ENCODE data around the gene FGF6. TPM values are rescaled to one million over a fixed set of nuclear protein-coding genes. Genes with fewer than 3 reads are reported as not detected.
A peak's percentile ranks its signal among the peaks of the same experiment; 100 is the strongest.

FGF6 gene
- total and polyA plus RNA-seq, 2 experiments from 2014 or later = not detected

DNA sequence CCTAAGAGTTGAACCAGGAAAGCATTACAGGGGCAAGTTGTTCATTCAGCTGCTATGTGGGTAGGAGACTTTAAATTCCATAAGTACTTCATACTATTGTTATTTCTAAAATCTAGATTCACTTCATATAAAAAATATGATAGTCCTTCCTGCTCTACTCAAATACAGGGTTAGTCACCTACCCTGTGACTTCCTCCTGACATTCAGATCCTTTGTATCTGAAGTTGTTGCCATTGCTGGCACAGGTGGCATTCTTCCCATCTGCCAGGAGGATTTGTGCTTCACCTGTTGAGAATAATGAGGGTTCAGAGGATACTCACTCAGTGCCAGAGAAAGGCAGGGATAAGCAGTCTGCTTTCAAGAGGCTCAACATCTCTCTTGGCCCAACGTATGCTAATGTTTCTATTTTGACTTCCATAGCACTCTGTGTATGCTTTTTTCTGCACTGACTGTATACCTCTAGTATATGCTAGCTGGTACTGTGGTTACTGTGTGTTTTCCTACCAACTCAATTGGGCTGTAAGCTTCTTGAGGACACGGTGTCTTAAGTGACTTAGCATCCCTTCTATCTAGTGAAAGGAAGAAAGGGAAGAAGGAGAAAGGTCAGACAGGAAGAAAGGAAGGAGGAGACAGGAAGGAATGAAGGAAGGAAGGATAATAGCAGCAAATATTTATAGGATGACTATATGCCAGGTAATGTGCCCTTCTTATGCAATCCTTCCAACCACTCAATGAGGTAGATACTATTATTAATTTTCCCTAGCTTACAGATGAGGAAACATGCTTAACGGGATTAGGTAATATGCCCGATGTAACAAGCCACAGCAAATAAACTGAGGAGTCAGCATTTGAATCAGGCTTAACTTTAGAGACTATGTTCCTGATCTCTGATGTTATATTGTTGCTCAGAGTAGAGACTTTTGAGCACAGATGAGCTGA is 38.5 kb upstream of the FGF6 start:
- Histone ChIP-seq H3K4me1 (ENCODE audit: low read depth) (no peaks in the 10 kb centered on the region), H3K9me3 (ENCODE audit: low read depth) (no peaks in the 10 kb centered on the region), H3K27ac (no peak overlapping the region), H3K4me3 (no peak overlapping the region), H3K27me3 (no peaks in the 10 kb centered on the region), H3K36me3 (peaks cover under 1% of the 10 kb centered on the region)
- TF ChIP-seq, protein P1, sequence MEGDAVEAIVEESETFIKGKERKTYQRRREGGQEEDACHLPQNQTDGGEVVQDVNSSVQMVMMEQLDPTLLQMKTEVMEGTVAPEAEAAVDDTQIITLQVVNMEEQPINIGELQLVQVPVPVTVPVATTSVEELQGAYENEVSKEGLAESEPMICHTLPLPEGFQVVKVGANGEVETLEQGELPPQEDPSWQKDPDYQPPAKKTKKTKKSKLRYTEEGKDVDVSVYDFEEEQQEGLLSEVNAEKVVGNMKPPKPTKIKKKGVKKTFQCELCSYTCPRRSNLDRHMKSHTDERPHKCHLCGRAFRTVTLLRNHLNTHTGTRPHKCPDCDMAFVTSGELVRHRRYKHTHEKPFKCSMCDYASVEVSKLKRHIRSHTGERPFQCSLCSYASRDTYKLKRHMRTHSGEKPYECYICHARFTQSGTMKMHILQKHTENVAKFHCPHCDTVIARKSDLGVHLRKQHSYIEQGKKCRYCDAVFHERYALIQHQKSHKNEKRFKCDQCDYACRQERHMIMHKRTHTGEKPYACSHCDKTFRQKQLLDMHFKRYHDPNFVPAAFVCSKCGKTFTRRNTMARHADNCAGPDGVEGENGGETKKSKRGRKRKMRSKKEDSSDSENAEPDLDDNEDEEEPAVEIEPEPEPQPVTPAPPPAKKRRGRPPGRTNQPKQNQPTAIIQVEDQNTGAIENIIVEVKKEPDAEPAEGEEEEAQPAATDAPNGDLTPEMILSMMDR (IDR thresholded peaks at IDR 0.05; ENCODE audit: low read depth, low read length) = no peak
- no peak for DNase-seq (ENCODE audit: low read depth in 1 of 2, low spot score in 1 of 2)

DNA sequence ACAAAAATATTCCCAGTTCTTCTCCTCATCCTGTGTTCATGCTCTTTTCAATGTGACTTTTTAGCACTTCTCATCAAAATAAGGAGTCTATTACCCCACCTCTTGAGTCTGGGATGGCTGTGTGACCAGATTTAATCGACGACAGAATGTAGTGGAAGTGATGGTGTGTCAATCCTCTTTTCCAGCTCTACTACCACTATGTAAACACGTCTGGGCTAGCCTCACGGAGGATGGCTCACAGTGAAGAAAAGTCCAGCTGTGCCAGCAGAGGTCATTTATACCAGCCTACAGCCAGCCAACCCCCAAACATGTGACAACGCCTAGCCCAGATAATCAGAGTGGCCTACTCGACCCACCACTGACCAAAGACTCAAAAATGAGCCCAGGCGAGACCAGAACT is 37.3 kb upstream of the FGF6 start:
- Histone ChIP-seq H3K4me3 (no peak overlapping the region), H3K27me3 (no peaks in the 10 kb centered on the region), H3K4me1 (ENCODE audit: low read depth) (no peaks in the 10 kb centered on the region), H3K27ac (no peak overlapping the region), H3K9me3 (ENCODE audit: low read depth) (no peaks in the 10 kb centered on the region), H3K36me3 (no peaks in the 10 kb centered on the region)
- no peak for DNase-seq (ENCODE audit: low read depth in 1 of 2, low spot score in 1 of 2)
- TF ChIP-seq, protein P1 (IDR thresholded peaks at IDR 0.05; ENCODE audit: low read depth, low read length) = no peak

DNA sequence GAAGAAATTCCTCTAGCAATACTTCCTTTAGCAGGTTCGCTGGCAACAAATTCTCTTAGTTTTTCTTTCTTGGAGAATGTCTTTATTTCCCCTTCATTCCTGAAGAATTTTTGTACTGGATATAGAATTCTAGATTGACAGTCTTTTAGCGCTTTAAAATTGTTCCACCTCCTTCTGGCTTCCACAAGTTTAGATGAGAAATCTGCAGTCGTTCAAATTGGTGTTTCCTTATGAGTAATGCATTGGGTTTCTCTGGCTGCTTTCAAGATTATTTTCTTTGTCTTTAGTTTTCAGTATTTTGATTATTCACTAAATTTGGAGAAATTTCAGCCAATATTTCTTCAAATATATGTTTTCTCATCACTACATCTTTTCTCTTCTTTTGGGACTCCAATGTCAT is 33.3 kb upstream of the FGF6 start:
- Histone ChIP-seq H3K4me3 (no peak overlapping the region), H3K27me3 (no peaks in the 10 kb centered on the region), H3K9me3 (ENCODE audit: low read depth) (no peaks in the 10 kb centered on the region), H3K27ac (no peak overlapping the region), H3K36me3 (no peaks in the 10 kb centered on the region), H3K4me1 (ENCODE audit: low read depth) (no peaks in the 10 kb centered on the region)
- DNase-seq (ENCODE audit: low read depth in 1 of 2, low spot score in 1 of 2) = no peak
- TF ChIP-seq, protein P1 (IDR thresholded peaks at IDR 0.05; ENCODE audit: low read depth, low read length) = no peak

DNA sequence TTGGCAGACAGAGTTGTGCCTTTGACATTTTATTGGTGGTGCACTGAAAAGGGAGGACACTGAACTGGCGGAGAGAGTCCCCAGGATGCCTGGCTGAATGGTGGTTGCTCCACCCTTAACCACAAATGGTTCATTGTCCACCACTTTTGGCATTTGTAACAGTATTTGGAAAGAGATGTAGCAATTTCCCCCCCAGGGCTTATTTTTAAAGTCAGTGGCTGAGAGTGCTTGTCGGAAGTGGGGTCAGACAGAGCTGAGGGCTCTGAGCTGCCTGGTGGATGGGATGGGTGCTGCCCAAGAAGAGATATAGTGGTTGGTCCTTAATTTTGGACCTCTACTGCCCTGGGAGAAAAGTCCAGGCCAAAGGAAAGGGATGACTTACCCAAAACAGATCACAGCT is 31.5 kb upstream of the FGF6 start:
- TF ChIP-seq, protein P1 (IDR thresholded peaks at IDR 0.05; ENCODE audit: low read depth, low read length) = no peak
- no peaks in the 10 kb centered on the region for H3K27me3 ChIP-seq
- DNase-seq (ENCODE audit: low read depth in 1 of 2, low spot score in 1 of 2) = peak in 1 of 2 donors; percentile 9
- no peaks in the 10 kb centered on the region for H3K9me3 ChIP-seq (ENCODE audit: low read depth)
- H3K36me3 ChIP-seq = no peaks in the 10 kb centered on the region
- H3K4me3 ChIP-seq = no peak overlapping the region
- H3K4me1 ChIP-seq (ENCODE audit: low read depth) = no peaks in the 10 kb centered on the region
- H3K27ac ChIP-seq = no peak overlapping the region

DNA sequence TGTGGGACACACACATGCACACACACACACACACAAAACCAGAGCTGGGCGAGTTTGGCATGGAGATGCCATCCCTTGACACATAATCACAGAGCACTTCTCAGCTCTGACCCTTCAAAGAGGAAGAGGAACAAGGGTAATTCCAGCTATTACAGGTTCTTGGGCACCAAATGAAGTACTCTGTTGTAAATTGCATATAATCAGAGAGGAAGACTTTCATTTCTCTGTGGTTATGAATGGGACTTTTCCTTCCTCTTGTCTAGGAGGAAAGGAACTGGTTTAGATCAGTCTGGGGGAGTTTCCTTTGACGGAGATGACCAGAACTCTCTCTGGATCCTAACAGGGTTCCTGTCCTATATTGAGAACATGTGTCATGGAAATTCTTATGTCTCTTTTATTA is 26.4 kb upstream of the FGF6 start:
- H3K4me3 ChIP-seq = no peak overlapping the region

More for the DNA sequence above, 26.4 kb upstream of the FGF6 start:
- TF ChIP-seq, protein P1 (IDR thresholded peaks at IDR 0.05; ENCODE audit: low read depth, low read length) = no peak
- H3K9me3 ChIP-seq (ENCODE audit: low read depth) = no peaks in the 10 kb centered on the region
- H3K36me3 ChIP-seq = no peaks in the 10 kb centered on the region
- no peak for DNase-seq (ENCODE audit: low read depth in 1 of 2, low spot score in 1 of 2)
- H3K27me3 ChIP-seq = no peaks in the 10 kb centered on the region
- H3K4me1 ChIP-seq (ENCODE audit: low read depth) = no peaks in the 10 kb centered on the region
- H3K27ac ChIP-seq = no peak overlapping the region

Measured in cardiac muscle cell (in vitro differentiated cells and primary cell).